ENCODE results near the gene UROC1. TPM values are rescaled to one million over a fixed set of nuclear protein-coding genes. Genes with fewer than 3 reads are reported as not detected.

Gene UROC1
- total and polyA plus RNA-seq, 2 experiments from 2014 or later = not detected

DNA sequence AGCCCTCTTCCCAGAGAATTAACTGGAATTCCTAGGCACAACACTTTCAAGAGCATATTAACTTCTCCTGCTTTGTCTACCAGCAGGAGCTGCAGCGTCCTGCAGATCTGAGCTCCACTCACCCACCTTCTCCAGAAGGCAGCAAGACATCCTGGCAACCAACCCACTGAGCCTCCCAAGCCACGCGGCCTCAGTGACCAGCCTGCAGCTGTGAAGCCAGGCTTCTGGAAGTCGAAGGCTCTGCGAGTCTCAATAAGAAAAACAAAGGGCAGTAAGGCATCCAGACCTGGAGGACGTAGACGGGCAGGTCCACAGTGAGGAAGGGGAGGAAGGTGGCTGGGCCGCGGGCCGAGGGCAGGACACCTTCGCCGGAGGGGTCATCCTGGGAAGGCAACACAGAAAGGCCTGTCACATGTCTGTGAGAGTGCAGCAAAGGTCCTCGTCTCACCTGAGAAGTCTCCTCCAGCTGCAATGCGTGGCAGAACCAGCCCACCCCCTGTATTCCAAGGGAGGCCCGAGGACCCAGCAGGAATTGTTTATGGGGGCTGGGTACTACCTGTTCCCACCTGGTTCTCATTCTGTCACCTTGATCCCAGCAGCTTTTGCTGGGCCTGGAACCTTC, 78.1 kb downstream of the UROC1 start:
- TF ChIP-seq, protein P1, sequence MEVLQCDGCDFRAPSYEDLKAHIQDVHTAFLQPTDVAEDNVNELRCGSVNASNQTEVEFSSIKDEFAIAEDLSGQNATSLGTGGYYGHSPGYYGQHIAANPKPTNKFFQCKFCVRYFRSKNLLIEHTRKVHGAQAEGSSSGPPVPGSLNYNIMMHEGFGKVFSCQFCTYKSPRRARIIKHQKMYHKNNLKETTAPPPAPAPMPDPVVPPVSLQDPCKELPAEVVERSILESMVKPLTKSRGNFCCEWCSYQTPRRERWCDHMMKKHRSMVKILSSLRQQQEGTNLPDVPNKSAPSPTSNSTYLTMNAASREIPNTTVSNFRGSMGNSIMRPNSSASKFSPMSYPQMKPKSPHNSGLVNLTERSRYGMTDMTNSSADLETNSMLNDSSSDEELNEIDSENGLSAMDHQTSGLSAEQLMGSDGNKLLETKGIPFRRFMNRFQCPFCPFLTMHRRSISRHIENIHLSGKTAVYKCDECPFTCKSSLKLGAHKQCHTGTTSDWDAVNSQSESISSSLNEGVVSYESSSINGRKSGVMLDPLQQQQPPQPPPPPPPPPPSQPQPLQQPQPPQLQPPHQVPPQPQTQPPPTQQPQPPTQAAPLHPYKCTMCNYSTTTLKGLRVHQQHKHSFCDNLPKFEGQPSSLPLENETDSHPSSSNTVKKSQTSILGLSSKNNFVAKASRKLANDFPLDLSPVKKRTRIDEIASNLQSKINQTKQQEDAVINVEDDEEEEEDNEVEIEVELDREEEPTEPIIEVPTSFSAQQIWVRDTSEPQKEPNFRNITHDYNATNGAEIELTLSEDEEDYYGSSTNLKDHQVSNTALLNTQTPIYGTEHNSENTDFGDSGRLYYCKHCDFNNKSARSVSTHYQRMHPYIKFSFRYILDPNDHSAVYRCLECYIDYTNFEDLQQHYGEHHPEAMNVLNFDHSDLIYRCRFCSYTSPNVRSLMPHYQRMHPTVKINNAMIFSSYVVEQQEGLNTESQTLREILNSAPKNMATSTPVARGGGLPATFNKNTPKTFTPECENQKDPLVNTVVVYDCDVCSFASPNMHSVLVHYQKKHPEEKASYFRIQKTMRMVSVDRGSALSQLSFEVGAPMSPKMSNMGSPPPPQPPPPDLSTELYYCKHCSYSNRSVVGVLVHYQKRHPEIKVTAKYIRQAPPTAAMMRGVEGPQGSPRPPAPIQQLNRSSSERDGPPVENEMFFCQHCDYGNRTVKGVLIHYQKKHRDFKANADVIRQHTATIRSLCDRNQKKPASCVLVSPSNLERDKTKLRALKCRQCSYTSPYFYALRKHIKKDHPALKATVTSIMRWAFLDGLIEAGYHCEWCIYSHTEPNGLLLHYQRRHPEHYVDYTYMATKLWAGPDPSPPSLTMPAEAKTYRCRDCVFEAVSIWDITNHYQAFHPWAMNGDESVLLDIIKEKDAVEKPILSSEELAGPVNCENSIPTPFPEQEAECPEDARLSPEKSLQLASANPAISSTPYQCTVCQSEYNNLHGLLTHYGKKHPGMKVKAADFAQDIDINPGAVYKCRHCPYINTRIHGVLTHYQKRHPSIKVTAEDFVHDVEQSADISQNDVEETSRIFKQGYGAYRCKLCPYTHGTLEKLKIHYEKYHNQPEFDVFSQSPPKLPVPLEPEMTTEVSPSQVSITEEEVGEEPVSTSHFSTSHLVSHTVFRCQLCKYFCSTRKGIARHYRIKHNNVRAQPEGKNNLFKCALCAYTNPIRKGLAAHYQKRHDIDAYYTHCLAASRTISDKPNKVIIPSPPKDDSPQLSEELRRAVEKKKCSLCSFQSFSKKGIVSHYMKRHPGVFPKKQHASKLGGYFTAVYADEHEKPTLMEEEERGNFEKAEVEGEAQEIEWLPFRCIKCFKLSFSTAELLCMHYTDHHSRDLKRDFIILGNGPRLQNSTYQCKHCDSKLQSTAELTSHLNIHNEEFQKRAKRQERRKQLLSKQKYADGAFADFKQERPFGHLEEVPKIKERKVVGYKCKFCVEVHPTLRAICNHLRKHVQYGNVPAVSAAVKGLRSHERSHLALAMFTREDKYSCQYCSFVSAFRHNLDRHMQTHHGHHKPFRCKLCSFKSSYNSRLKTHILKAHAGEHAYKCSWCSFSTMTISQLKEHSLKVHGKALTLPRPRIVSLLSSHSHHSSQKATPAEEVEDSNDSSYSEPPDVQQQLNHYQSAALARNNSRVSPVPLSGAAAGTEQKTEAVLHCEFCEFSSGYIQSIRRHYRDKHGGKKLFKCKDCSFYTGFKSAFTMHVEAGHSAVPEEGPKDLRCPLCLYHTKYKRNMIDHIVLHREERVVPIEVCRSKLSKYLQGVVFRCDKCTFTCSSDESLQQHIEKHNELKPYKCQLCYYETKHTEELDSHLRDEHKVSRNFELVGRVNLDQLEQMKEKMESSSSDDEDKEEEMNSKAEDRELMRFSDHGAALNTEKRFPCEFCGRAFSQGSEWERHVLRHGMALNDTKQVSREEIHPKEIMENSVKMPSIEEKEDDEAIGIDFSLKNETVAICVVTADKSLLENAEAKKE (CRISPR knock-in tag; IDR thresholded peaks at IDR 0.05) = no peak
- TF ChIP-seq STAT1 (IDR thresholded peaks at IDR 0.05; ENCODE audit: unreplicated experiment) = no peak
- H4K20me1 ChIP-seq (replicated peaks; ENCODE audit: insufficient read depth) = no peaks in the 10 kb centered on the region
- Mint-ChIP-seq H3K9me3 (no peaks in the 10 kb centered on the region), H3K27me3 (ENCODE audit: insufficient read depth, low read depth, poor library complexity) (peaks cover 2% of the 10 kb centered on the region), H3K36me3 (ENCODE audit: low read depth) (peaks cover 21% of the 10 kb centered on the region), H3K4me1 (peaks cover 35% of the 10 kb centered on the region), H3K4me3 (no peak overlapping the region), H3K27ac (peak overlapping the region; percentile 74; the same call in 1 of the 2 replicates)
- DNase-seq (ENCODE audit: low spot score) = no peak
- H3K79me2 ChIP-seq (replicated peaks; ENCODE audit: insufficient read depth) = no peaks in the 10 kb centered on the region
- no peaks in the 10 kb centered on the region for H3K4me1 ChIP-seq (ENCODE audit: insufficient read depth)
- no peaks in the 10 kb centered on the region for H3K36me3 ChIP-seq (ENCODE audit: insufficient read depth)
- no peak for ATAC-seq
- no peak overlapping the region for H3K4me2 ChIP-seq
- H3K27me3 ChIP-seq (ENCODE audit: insufficient read depth) = no peaks in the 10 kb centered on the region
- no peak overlapping the region for H3K27ac ChIP-seq (ENCODE audit: low read depth)
- H3K9me2 ChIP-seq (ENCODE audit: insufficient read depth) = no peaks in the 10 kb centered on the region
- no peaks in the 10 kb centered on the region for H3F3A ChIP-seq (replicated peaks; ENCODE audit: low read depth)
- H2AFZ ChIP-seq = no peak overlapping the region
- H3K4me3 ChIP-seq = no peak overlapping the region

DNA sequence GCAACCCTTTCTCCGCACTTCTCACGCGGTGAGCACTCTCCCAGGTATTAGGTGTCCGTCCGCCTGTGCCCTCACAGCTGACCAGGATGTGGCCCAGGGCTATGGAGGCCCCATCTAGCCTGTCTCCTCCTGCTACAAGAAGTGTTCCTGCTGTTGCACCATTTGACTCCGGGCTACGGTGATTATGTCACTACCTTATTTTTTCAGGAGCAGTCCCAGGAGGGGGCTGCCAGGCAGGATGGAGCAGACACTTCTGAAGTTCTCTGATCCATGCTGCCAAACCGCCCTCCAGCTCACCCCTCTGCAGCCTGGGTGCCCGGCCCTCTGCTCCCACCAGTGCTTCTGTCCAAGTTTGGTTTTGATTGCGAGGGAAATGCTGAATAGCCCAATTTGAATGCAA, 78.8 kb downstream of the UROC1 start:
- Histone ChIP-seq H2AFZ (no peak overlapping the region), H3K4me1 (ENCODE audit: insufficient read depth) (no peaks in the 10 kb centered on the region), H3K4me3 (no peak overlapping the region), H3K4me2 (no peak overlapping the region), H4K20me1 (replicated peaks; ENCODE audit: insufficient read depth) (no peaks in the 10 kb centered on the region), H3K27me3 (ENCODE audit: insufficient read depth) (no peaks in the 10 kb centered on the region), H3K27ac (ENCODE audit: low read depth) (no peak overlapping the region), H3F3A (replicated peaks; ENCODE audit: low read depth) (no peaks in the 10 kb centered on the region), H3K79me2 (replicated peaks; ENCODE audit: insufficient read depth) (no peaks in the 10 kb centered on the region), H3K36me3 (ENCODE audit: insufficient read depth) (no peaks in the 10 kb centered on the region), H3K9me2 (ENCODE audit: insufficient read depth) (no peaks in the 10 kb centered on the region)
- H3K36me3 Mint-ChIP-seq (ENCODE audit: low read depth) = peaks cover 21% of the 10 kb centered on the region
- ATAC-seq (no peak), DNase-seq (ENCODE audit: low spot score) (no peak)
- no peak overlapping the region for H3K4me3 Mint-ChIP-seq
- H3K27me3 Mint-ChIP-seq (ENCODE audit: insufficient read depth, low read depth, poor library complexity) = peaks cover 3% of the 10 kb centered on the region
- H3K27ac Mint-ChIP-seq = no peak overlapping the region; the same call in 1 of the 2 replicates
- no peaks in the 10 kb centered on the region for H3K9me3 Mint-ChIP-seq
- H3K4me1 Mint-ChIP-seq = peaks cover 35% of the 10 kb centered on the region
- TF ChIP-seq, protein P2, sequence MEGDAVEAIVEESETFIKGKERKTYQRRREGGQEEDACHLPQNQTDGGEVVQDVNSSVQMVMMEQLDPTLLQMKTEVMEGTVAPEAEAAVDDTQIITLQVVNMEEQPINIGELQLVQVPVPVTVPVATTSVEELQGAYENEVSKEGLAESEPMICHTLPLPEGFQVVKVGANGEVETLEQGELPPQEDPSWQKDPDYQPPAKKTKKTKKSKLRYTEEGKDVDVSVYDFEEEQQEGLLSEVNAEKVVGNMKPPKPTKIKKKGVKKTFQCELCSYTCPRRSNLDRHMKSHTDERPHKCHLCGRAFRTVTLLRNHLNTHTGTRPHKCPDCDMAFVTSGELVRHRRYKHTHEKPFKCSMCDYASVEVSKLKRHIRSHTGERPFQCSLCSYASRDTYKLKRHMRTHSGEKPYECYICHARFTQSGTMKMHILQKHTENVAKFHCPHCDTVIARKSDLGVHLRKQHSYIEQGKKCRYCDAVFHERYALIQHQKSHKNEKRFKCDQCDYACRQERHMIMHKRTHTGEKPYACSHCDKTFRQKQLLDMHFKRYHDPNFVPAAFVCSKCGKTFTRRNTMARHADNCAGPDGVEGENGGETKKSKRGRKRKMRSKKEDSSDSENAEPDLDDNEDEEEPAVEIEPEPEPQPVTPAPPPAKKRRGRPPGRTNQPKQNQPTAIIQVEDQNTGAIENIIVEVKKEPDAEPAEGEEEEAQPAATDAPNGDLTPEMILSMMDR (conservative IDR thresholded peaks at IDR 0.05; ENCODE audit: low read depth in 2 of 2) = no peak
- TF ChIP-seq CREB1 (CRISPR knock-in tag; IDR thresholded peaks at IDR 0.05; ENCODE audit: low read depth) = no peak
- TF ChIP-seq ZNF114 (CRISPR knock-in tag; IDR thresholded peaks at IDR 0.05) = no peak
- TF ChIP-seq, protein P3, sequence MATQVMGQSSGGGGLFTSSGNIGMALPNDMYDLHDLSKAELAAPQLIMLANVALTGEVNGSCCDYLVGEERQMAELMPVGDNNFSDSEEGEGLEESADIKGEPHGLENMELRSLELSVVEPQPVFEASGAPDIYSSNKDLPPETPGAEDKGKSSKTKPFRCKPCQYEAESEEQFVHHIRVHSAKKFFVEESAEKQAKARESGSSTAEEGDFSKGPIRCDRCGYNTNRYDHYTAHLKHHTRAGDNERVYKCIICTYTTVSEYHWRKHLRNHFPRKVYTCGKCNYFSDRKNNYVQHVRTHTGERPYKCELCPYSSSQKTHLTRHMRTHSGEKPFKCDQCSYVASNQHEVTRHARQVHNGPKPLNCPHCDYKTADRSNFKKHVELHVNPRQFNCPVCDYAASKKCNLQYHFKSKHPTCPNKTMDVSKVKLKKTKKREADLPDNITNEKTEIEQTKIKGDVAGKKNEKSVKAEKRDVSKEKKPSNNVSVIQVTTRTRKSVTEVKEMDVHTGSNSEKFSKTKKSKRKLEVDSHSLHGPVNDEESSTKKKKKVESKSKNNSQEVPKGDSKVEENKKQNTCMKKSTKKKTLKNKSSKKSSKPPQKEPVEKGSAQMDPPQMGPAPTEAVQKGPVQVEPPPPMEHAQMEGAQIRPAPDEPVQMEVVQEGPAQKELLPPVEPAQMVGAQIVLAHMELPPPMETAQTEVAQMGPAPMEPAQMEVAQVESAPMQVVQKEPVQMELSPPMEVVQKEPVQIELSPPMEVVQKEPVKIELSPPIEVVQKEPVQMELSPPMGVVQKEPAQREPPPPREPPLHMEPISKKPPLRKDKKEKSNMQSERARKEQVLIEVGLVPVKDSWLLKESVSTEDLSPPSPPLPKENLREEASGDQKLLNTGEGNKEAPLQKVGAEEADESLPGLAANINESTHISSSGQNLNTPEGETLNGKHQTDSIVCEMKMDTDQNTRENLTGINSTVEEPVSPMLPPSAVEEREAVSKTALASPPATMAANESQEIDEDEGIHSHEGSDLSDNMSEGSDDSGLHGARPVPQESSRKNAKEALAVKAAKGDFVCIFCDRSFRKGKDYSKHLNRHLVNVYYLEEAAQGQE (IDR thresholded peaks at IDR 0.05; ENCODE audit: unreplicated experiment) = no peak
- TF ChIP-seq, protein P4, sequence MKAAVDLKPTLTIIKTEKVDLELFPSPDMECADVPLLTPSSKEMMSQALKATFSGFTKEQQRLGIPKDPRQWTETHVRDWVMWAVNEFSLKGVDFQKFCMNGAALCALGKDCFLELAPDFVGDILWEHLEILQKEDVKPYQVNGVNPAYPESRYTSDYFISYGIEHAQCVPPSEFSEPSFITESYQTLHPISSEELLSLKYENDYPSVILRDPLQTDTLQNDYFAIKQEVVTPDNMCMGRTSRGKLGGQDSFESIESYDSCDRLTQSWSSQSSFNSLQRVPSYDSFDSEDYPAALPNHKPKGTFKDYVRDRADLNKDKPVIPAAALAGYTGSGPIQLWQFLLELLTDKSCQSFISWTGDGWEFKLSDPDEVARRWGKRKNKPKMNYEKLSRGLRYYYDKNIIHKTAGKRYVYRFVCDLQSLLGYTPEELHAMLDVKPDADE (IDR thresholded peaks at IDR 0.05) = no peak
- no peak for TF ChIP-seq JUNB (IDR thresholded peaks at IDR 0.05; ENCODE audit: unreplicated experiment)
- TF ChIP-seq STAT1 (IDR thresholded peaks at IDR 0.05; ENCODE audit: unreplicated experiment) = no peak
- TF ChIP-seq ZNF331 (CRISPR knock-in tag; IDR thresholded peaks at IDR 0.05; ENCODE audit: low read depth) = no peak
